GM12872 (cell line): ENCODE results near the gene KIRREL3.

Source experiments
- TF ChIP-seq, protein P1 (sequence below): IDR thresholded peaks from 3 replicates; pipeline ENCODE4 v1.5.1; 2011; ENCODE audit warnings: low read depth, mild to moderate bottlenecking, low read length, moderate library complexity; ENCODE audit not compliant: insufficient read depth

KIRREL3 gene

DNA sequence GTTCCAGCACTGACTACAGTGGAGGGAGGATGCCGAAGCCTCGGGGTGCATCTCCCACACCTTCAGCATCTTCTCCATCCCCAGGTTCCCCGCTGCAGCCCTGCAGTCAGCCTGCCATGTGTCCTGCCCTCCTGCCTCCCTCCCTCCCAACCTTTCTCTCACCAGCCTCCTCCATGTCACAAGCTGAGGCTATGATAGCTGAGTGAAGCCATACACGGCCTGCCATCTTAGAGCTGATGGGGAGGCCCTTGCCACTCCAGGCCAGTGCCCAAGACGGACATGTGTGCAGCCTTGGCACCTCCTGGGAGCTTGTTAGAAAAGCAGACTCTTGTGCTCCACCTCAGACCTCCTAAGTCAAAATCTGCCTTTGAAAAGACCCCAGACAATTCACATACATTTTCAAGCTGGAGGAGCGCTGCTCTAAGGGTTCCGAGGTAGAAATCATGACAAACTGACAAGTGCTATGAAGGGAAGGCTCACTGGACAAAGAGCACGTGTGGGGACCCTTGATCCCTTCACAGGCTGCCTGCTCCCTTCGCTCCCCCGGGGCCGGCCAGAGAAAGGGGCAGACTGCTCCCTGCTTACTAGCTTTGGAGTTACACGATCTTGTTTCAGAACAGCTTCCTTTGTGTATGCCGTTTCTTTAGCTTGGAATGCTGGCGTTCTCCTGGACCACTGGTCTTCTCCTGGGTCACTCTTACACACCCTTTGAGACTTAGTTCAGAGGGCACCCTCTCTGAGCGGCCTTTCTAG is 521.2 kb downstream of the KIRREL3 start:
- TF ChIP-seq, protein P1, sequence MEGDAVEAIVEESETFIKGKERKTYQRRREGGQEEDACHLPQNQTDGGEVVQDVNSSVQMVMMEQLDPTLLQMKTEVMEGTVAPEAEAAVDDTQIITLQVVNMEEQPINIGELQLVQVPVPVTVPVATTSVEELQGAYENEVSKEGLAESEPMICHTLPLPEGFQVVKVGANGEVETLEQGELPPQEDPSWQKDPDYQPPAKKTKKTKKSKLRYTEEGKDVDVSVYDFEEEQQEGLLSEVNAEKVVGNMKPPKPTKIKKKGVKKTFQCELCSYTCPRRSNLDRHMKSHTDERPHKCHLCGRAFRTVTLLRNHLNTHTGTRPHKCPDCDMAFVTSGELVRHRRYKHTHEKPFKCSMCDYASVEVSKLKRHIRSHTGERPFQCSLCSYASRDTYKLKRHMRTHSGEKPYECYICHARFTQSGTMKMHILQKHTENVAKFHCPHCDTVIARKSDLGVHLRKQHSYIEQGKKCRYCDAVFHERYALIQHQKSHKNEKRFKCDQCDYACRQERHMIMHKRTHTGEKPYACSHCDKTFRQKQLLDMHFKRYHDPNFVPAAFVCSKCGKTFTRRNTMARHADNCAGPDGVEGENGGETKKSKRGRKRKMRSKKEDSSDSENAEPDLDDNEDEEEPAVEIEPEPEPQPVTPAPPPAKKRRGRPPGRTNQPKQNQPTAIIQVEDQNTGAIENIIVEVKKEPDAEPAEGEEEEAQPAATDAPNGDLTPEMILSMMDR = no peak

DNA sequence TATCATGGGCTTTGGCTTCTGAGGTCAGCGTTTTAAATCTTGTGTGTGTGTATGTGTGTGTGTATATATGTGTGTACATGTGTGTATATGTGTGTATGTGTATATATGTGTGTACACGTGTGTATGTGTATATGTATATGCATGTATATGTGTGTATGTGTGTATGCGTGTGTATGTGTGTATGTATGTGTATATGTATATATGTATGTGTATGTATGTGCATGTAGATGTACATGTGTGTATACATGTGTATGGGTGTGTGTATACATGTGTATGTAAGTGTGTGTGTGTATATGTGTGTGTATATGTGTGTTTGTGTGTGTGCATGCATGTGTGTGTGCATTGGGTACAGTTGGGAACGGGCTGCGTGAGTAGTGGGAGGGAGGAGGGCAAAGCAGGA is 522.1 kb downstream of the KIRREL3 start:
- TF ChIP-seq, protein P1 = no peak

DNA sequence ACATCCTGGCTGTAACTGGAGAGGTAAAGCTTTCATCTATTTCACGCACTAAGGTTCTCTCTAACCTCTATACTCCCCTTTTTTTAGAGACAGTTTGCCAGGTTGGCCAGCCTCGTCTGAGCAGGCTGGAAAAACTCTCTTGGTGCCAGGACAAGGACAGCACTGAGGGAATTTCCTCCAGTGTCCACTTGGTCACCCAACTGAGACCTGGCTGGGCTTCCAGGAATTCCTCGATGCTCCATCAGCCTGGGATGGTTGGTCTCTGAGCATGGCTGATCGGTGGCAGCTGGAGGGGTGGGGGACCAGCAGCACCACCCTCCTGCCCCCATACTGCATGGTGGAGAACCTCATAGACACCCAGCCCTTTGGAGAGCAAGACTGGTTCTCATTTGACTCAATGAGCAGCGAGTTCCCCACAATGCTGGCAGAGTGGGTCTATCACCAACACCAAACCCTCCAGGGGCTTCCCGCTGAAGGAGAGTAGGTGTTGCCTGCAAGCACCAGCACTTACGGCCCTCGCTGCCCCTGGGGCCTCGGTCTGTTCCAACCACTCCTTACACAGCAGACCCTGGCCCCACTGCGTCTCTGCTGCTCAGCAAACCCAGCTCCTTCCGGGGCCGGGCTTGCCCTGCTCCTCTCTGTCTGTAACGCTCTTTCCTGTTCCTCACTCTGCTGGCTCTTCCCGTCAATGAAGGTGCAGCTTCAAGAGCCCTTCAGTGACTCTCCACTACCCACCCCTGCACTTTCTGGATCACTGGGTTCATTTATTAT is 522.9 kb downstream of the KIRREL3 start:
- TF ChIP-seq, protein P1 = no peak

DNA sequence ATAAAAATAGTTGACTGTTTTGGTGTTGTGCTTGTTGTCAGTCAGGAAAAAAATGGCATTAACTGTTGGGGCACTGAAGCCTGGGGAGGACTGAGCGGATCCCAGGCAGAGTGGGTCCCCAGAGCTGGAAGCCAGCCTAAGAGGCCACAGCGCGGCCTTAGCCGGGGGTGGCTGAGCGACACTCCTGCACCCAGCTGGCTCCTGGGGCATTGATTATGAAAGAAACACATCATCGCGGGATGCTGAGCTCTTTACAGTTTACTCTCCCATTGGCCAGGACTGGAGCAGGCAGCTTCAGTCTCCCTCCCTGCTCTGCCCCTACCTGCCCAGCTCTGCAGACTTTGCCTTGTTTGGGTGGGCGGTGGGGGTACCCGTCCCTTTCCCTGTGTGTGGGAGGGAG is 523.6 kb downstream of the KIRREL3 start:
- TF ChIP-seq, protein P1 = no peak

DNA sequence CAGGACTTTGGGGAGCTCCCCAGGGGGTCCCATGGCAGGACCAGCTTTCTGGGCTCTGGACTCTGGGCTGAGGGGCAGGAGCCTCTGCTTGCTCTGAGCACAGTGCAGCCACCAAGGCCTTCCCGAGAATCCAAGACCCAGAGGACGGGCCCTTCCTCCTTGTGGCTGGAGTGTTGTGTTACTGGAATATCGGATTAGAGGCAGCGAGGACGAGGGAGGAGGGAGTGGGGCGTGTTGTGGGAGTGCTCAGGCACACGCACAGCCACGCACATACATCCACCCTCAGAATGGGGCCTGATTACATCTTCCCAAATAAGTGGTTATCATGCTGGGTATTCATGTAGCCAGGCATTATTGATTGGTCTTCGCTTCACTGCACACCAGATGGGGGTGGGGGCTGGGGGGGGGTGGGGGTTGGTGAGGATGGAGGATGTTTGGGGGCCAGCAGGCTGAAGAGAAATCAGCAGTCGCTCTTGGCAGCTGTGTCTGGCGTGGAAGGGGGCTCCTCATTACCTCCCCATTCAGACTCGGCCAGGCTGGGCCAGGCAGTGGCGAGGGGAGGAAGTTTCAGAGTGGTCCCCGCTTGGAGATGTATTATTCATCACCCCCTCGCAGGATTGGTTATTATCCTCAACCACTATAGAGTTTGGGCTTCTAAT is 524.2 kb downstream of the KIRREL3 start:
- TF ChIP-seq, protein P1 = no peak

DNA sequence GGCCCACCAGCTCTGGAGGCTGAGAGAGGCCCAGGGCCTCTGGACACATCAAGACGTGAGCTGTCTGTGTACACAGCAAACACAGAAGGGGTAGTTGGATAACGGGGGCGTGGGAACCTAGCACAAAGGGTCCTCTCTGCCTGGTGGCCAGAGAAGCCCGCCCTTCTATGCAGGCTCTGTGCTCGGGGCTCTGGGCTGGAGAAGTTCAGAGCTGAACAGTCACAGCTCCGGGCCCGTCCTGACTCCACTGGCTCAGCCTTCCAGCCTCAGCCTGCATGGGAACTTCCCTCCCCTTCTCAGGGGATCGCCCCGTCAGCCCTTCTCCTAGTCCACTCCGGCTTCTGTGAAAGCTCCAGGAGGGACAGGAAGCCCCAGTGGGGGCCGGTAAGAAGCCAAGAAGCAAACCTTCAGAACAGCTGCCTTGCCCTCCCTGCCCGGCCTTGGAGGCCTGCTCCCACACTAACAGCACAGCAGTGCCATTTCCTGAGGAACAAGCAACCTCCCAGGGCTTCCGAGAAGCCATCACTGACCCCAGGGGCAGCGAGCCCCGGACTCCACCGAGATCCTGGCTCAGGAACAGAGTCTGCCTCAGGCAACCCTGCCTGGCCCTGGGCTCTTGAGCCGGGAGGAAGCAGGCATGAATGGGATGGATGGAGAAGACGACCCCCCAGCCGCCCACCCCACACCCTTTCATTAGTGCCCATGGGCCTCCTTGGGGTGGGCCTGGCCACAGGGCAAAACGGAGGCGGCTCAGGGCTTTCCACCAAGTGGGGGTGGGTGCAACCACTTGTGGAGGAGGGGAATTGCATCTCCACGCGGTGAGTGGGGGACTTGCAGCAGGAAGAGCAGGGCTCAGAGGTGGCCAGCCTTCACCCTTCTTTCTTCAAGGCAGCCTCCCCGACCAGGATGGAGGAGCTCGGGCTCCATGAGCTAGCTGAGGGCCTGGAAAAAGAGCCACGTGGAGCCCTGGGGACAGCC is 525.3 kb downstream of the KIRREL3 start:
- TF ChIP-seq, protein P1 = peak; percentile 30; the same call in 2 of the 3 replicates

DNA sequence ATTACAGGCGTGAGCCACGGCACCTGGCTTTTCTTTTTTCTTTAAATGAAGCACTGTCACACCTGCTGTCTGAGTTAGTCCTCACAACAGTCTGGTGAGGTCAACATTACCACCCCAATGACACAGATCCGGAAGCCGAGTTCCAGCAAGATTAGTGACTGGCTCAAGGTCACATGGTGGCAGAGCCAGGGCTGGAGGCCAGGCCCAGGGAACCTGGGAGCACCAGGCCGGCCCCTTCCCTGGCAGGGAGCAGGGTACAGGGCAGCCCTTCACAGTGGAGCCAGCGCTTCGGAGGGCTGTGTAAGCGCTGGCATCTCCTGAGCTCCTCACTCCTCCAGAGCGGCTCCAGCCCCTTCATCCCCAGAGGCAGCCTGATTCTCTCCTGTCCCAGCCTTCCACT is 526.4 kb downstream of the KIRREL3 start:
- TF ChIP-seq, protein P1 = no peak
